A549 (cell line): Measurements from ENCODE around the gene ADAMTSL4. TPM values are rescaled to one million over a fixed set of nuclear protein-coding genes. Genes with fewer than 3 reads are reported as not detected.
A peak's percentile ranks its signal among the peaks of the same experiment; 100 is the strongest.

Experiments
- ATAC-seq, 2 experiments: fragments of 200-7000 bp in 1 of 2; fragments of >200 bp in 1 of 2; cut with Nextera tagmentation in 1 of 2; cut with Tn5 transposase in 1 of 2; 3 replicates each; pipeline versions ENCODE4 v1.8.0 to v1.9.1; 2018 to 2020; ENCODE audit warnings: mild to moderate bottlenecking in 1 of 2, moderate library complexity in 1 of 2
- CTCF ChIA-PET: fragments of 300-600 bp; sonication (Branson Sonifier 250); formaldehyde crosslinking; extraction: SDS; loops from one replicate; lab custom pipeline; 2021; ENCODE audit warnings: antibody characterized with exemption, inconsistent platforms; lab: Yijun Ruan, JAX
- POLR2A ChIA-PET: fragments of 350-600 bp; formaldehyde crosslinking; extraction: SDS; loops from one replicate; lab custom pipeline; 2021; ENCODE audit warnings: antibody characterized with exemption, inconsistent platforms; lab: Yijun Ruan, JAX
- DNase-seq, 2 experiments: peaks; one replicate each; pipeline versions ENCODE4 v3.0.0 to v3.0.0-alpha.2; 2011 to 2016; ENCODE audit warnings: low read depth in 1 of 2, low spot score in 1 of 2
- FAIRE-seq: peaks from 2 replicates; lab custom pipeline; 2011; peaks lifted over from hg19 to GRCh38; lab: Jason Lieb, UNC
- H3K27ac ChIP-seq, 2 experiments: fragments of >200 bp; sonication (Bioruptor Twin); formaldehyde crosslinking; 3 replicates each; pipeline ENCODE4 v1.5.1; 2016 to 2017
- H3K4me1 ChIP-seq: fragments of >200 bp; sonication (Bioruptor Twin); formaldehyde crosslinking; 3 replicates; pipeline ENCODE4 v1.6.1; 2016
- H3K4me2 ChIP-seq: fragments of >200 bp; sonication (Bioruptor Twin); formaldehyde crosslinking; 3 replicates; pipeline ENCODE4 v1.6.1; 2016
- H3K4me3 ChIP-seq: fragments of >200 bp; sonication (Bioruptor Twin); formaldehyde crosslinking; 3 replicates; pipeline ENCODE4 v1.5.1; 2016
- H3K9me3 ChIP-seq: fragments of >200 bp; sonication (Bioruptor Twin); formaldehyde crosslinking; 3 replicates; pipeline ENCODE4 v1.6.1; 2016
- CBX2 ChIP-seq: fragments of 200-600 bp; sonication (generic); IDR thresholded peaks from 2 replicates; pipeline ENCODE4 v1.6.1; 2016; ENCODE audit warnings: low read depth, mild to moderate bottlenecking, borderline replicate concordance
- ELK1 ChIP-seq: fragments of 150-350 bp; IDR thresholded peaks from 2 replicates; pipeline ENCODE4 v1.6.1; 2014; ENCODE audit warnings: low read depth, mild to moderate bottlenecking, low read length
- ESRRA ChIP-seq: fragments of 150-350 bp; IDR thresholded peaks from 2 replicates; pipeline ENCODE4 v1.6.1; 2014; ENCODE audit warnings: mild to moderate bottlenecking, low read length, borderline replicate concordance
- FOSB ChIP-seq: fragments of 250-450 bp; sonication (Bioruptor Pico); IDR thresholded peaks from 2 replicates; pipeline ENCODE4 v1.5.0; 2020; ENCODE audit warnings: mild to moderate bottlenecking, moderate library complexity
- FOSL2 ChIP-seq, 2 experiments: fragments of 450-650 bp in 1 of 2; fragments of >200 bp in 1 of 2; sonication (Bioruptor Twin) in 1 of 2; formaldehyde crosslinking; IDR thresholded peaks; 2 replicates each; pipeline versions ENCODE4 v1.5.0 to v1.6.1; 2016 to 2020; ENCODE audit warnings: mild to moderate bottlenecking in 1 of 2, moderate library complexity in 1 of 2
- GATA3 ChIP-seq: IDR thresholded peaks from 2 replicates; pipeline ENCODE4 v1.6.1; 2012; ENCODE audit warnings: borderline replicate concordance
- HDAC2 ChIP-seq: fragments of 200-600 bp; sonication (generic); IDR thresholded peaks from 2 replicates; pipeline ENCODE4 v1.6.1; 2016
- HOXB13 ChIP-seq: fragments of 250-450 bp; sonication (Bioruptor Pico); IDR thresholded peaks from 2 replicates; pipeline ENCODE4 v1.5.0; 2020; ENCODE audit warnings: low read depth, mild to moderate bottlenecking, moderate library complexity
- JUN ChIP-seq, 2 experiments: fragments of >200 bp; sonication (Bioruptor Twin); formaldehyde crosslinking; IDR thresholded peaks; 2 replicates in 1 of 2; 3 replicates in 1 of 2; pipeline ENCODE4 v1.6.1; 2016 to 2017
- NFE2L2 ChIP-seq: fragments of 150-350 bp; conservative IDR thresholded peaks from 2 replicates; pipeline ENCODE4 v1.6.1; 2014; ENCODE audit warnings: low read length
- POLR2A ChIP-seq: IDR thresholded peaks from 2 replicates; pipeline ENCODE4 v1.6.1; 2012; ENCODE audit warnings: mild to moderate bottlenecking, low read length
- WGBS: methylation state at CpG from one replicate; pipeline ENCODE4 v1.1.6; 2017; ENCODE audit errors: missing lambda C conversion rate; 5-methylcytosine and 5-hydroxymethylcytosine counted together
- polyA minus RNA-seq: library from RNA; depleted of rRNA, polyadenylated mRNA; stranded (reverse); fragments of >200 nt; gene quantifications from 2 replicates; pipeline ENCODE4 v1.2.3, GENCODE V29; 2011; rRNA and poly(A)+ RNA removed
- polyA plus RNA-seq, 4 experiments: library from polyadenylated mRNA; depleted of rRNA in 3 of 4; stranded (reverse); fragments of >200 nt; fragmentation: RNase III in 1 of 4; extraction: RNeasy Plus Mini Kit Qiagen cat#74134 plus additional on column Dnase treatment in 1 of 4; gene quantifications; 2 replicates in 3 of 4; 3 replicates in 1 of 4; pipeline ENCODE4 v1.2.3, GENCODE V29; 2011 to 2017
- TF ChIP-seq, protein P1 (sequence below): fragments of 250-450 bp; sonication (Bioruptor Pico); IDR thresholded peaks from 2 replicates; pipeline ENCODE4 v1.5.0; 2020; ENCODE audit warnings: low read depth, mild to moderate bottlenecking, moderate library complexity
- TF ChIP-seq, protein P2 (sequence below): fragments of >200 bp; sonication (Bioruptor Twin); formaldehyde crosslinking; IDR thresholded peaks from 3 replicates; pipeline ENCODE4 v1.5.1; 2016
- TF ChIP-seq, protein P3 (sequence below): IDR thresholded peaks from 2 replicates; pipeline ENCODE4 v1.6.1; 2012; ENCODE audit warnings: low read depth, borderline replicate concordance
- TF ChIP-seq, protein P4 (sequence below): IDR thresholded peaks from 2 replicates; pipeline ENCODE4 v1.6.1; 2012
- TF ChIP-seq, protein P5 (sequence below): IDR thresholded peaks from 2 replicates; pipeline ENCODE4 v1.6.1; 2012
- TF ChIP-seq, protein P6 (sequence below): fragments of >200 bp; sonication (Bioruptor Twin); formaldehyde crosslinking; IDR thresholded peaks from 3 replicates; pipeline ENCODE4 v1.6.1; 2016

Gene ADAMTSL4
- polyA plus RNA-seq (2011; rRNA removed): 1.3 and 1.8 TPM in 2 replicates
- 3.1 and 3.6 TPM in 2 replicates for polyA plus RNA-seq (2012; cell fraction: cytosol; rRNA removed)
- polyA plus RNA-seq (2012; cell fraction: nucleus; rRNA removed): 15.6 and 15.8 TPM in 2 replicates
- 1.3 to 2.0 TPM (median 1.5 TPM) in 3 replicates for polyA plus RNA-seq (2017; fragmentation: RNase III; extraction: RNeasy Plus Mini Kit Qiagen cat#74134 plus additional on column Dnase treatment)
- polyA minus RNA-seq: 0.54 and 1.2 TPM in 2 replicates

GRCh38 chr1:150548632-150549495 is at the start of gene ADAMTSL4:
ADAMTSL4 (plus strand) TSS chr1:150549408; CDS start chr1:150552289, 2,881 bp downstream.
- FAIRE-seq: no peak
- DNase-seq: peak; percentile 80

DNA sequence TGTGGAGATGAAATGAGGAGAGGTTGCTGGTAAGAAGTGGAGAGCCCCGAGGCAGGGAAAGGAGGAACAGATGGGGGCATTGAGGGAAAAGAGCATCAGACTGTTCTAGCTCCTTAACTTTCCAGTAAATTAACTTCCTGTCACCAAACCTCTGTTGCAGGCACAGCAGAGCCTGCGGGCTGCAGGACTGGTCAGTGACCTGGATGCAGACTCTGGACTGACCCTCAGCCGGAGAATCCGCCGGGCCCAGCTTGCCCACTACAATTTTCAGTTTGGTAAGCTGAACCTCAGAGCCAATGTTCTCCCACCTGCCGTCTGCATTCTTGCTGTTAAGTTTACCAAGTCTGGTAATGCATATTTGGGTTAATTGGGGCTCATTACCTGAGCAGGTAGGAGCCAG is 43.8 kb upstream of the ADAMTSL4 start:
- Histone ChIP-seq H3K9me3 (no peaks in the 10 kb centered on the region), H3K27ac (no peak overlapping the region), H3K4me2 (no peak overlapping the region), H3K4me1 (peaks cover 7% of the 10 kb centered on the region), H3K4me3 (no peak overlapping the region)
- CTCF ChIA-PET: interaction anchor here (1.3 to 2.6 kb wide), 4 partner anchors 8 to 36 kb away, joined by 3 to 16 read pairs (median 8); partner anchors contain the start of gene FALEC
- FAIRE-seq (no peak), DNase-seq (no peak), ATAC-seq (no peak)
- whole genome bisulfite sequencing: 85% methylated on average over 6 of the region's 6 CpGs
- TF ChIP-seq FOSB (CRISPR knock-in tag) (no peak), CBX2 (no peak), JUN (IDR thresholded peaks at IDR 0.05) (no peak)
- POLR2A ChIA-PET: interaction anchor here (1.4 kb wide), 1 partner anchor 10 kb away, joined by 4 read pairs; the partner anchor contains the start of gene FALEC

More at GRCh38 chr1:150548632-150549495, at the start of gene ADAMTSL4:
- POLR2A ChIA-PET: interaction anchor here (0.7 to 2.4 kb wide), 6 partner anchors 16 to 185 kb away, joined by 3 to 10 read pairs (median 4); partner anchors contain the start of genes FALEC, MCL1 and RPRD2
- CTCF ChIA-PET: interaction anchor here (0.5 to 6.1 kb wide), 8 partner anchors 10 to 293 kb away, joined by 3 to 102 read pairs (median 6); no protein-coding TSS in a partner anchor
- Histone ChIP-seq H3K4me1 (peaks cover 17% of the 10 kb centered on the region), H3K4me2 (peak within 1 kb of the TSS; percentile 78), H3K27ac (peak within 1 kb of the TSS; percentile 75 to 92), H3K4me3 (peak within 1 kb of the TSS; percentile 53), H3K9me3 (no peaks in the 10 kb centered on the region)
- TF ChIP-seq POLR2A (peak; percentile 36), FOSB (CRISPR knock-in tag) (no peak), HOXB13 (CRISPR knock-in tag) (0 out of 2 replicates have a peak, but pooled peaks have one; percentile 52), GATA3 (no peak), HDAC2 (0 out of 2 replicates have a peak, but pooled peaks have one; percentile 18), JUN (IDR thresholded peaks at IDR 0.05) (peak in 1 of 2 experiments; percentile 77; a peak in 2 of 5 replicates), ESRRA (no peak)
- TF ChIP-seq, protein P1, sequence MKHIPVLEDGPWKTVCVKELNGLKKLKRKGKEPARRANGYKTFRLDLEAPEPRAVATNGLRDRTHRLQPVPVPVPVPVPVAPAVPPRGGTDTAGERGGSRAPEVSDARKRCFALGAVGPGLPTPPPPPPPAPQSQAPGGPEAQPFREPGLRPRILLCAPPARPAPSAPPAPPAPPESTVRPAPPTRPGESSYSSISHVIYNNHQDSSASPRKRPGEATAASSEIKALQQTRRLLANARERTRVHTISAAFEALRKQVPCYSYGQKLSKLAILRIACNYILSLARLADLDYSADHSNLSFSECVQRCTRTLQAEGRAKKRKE: no peak
- TF ChIP-seq, protein P2, sequence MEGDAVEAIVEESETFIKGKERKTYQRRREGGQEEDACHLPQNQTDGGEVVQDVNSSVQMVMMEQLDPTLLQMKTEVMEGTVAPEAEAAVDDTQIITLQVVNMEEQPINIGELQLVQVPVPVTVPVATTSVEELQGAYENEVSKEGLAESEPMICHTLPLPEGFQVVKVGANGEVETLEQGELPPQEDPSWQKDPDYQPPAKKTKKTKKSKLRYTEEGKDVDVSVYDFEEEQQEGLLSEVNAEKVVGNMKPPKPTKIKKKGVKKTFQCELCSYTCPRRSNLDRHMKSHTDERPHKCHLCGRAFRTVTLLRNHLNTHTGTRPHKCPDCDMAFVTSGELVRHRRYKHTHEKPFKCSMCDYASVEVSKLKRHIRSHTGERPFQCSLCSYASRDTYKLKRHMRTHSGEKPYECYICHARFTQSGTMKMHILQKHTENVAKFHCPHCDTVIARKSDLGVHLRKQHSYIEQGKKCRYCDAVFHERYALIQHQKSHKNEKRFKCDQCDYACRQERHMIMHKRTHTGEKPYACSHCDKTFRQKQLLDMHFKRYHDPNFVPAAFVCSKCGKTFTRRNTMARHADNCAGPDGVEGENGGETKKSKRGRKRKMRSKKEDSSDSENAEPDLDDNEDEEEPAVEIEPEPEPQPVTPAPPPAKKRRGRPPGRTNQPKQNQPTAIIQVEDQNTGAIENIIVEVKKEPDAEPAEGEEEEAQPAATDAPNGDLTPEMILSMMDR: no peak; the same call in 2 of the 3 replicates
- TF ChIP-seq, protein P3, sequence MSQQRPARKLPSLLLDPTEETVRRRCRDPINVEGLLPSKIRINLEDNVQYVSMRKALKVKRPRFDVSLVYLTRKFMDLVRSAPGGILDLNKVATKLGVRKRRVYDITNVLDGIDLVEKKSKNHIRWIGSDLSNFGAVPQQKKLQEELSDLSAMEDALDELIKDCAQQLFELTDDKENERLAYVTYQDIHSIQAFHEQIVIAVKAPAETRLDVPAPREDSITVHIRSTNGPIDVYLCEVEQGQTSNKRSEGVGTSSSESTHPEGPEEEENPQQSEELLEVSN: peak; percentile 77
- TF ChIP-seq, protein P4, sequence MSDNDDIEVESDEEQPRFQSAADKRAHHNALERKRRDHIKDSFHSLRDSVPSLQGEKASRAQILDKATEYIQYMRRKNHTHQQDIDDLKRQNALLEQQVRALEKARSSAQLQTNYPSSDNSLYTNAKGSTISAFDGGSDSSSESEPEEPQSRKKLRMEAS: peak; percentile 78
- 2% methylated on average over 8 of the region's 91 CpGs for WGBS
- ATAC-seq: peak; percentile 74 to 82

DNA sequence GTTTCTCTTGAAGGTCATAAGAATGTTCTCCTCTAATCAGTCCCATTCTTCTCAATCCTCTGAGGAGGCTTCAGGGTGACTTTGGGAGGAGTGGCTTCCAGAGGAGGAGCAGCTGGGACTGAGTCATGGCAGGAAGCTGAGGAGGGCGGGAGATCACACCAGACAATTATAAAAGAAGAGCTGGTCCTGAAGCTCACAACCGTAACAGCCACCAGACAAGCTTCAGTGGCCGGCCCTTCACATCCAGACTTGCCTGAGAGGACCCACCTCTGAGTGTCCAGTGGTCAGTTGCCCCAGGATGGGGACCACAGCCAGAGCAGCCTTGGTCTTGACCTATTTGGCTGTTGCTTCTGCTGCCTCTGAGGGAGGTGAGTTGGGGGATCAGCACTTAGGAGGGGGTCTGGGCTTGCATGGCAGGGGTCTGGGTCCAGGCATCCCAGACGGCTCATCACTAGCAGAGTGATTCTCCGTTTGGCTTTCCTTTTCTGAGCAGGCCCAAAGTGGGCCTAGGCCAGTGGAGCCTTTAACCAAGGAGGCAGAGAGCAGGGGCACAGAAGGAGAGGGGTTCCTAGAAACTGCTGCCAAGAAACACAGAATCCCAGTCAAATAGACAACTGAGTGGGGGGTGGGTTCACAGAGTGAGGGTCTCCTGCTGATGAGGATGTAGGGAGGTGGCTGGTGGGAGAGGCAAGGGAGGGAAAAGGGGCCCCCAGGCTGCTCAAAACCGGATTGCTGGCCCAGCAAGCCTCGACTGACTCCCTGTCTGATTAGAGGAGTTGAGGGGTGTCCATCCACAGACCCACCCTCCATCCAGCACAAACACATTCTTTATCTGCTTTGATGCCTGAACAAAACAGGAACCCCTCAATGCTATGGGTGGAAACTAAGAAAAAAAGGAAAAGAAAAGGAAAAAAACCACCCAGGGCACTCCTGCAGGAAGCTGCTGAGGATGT is 41.0 kb upstream of the ADAMTSL4 start, which contains the start of gene ECM1:
Gene ECM1 (plus strand): TSS at position 198 of the 953 bp plus-strand sequence. CDS start 101 bp downstream, at position 299.
- WGBS: 58% methylated on average over 7 of the region's 7 CpGs
- POLR2A ChIA-PET: interaction anchor here (1.0 kb wide), 1 partner anchor 21 kb away, joined by 3 read pairs; no protein-coding TSS in a partner anchor
- Histone ChIP-seq H3K4me2 (peak within 1 kb of the TSS; percentile 35; the same call in 1 of the 3 replicates), H3K9me3 (no peaks in the 10 kb centered on the region), H3K27ac (peak within 1 kb of the TSS in 1 of 2 experiments; percentile 56; a peak in 3 of 6 replicates), H3K4me3 (no peak within 1 kb of the TSS), H3K4me1 (peaks cover 9% of the 10 kb centered on the region)
- peak; percentile 33 to 59 for DNase-seq
- no peak for FAIRE-seq
- ATAC-seq: peak; percentile 64 to 74; a peak in 5 of 6 replicates
- CTCF ChIA-PET: interaction anchor here (1.4 to 12.4 kb wide), 4 partner anchors 9 to 24 kb away, joined by 5 to 114 read pairs (median 6); no protein-coding TSS in a partner anchor
- TF ChIP-seq, protein P3: no peak
- TF ChIP-seq ELK1 (no peak), FOSL2 (IDR thresholded peaks at IDR 0.05) (no peak), FOSL2 (CRISPR knock-in tag; IDR thresholded peaks at IDR 0.05) (0 out of 2 replicates have a peak, but pooled peaks have one; percentile 19), NFE2L2 (no peak)
- TF ChIP-seq, protein P5, sequence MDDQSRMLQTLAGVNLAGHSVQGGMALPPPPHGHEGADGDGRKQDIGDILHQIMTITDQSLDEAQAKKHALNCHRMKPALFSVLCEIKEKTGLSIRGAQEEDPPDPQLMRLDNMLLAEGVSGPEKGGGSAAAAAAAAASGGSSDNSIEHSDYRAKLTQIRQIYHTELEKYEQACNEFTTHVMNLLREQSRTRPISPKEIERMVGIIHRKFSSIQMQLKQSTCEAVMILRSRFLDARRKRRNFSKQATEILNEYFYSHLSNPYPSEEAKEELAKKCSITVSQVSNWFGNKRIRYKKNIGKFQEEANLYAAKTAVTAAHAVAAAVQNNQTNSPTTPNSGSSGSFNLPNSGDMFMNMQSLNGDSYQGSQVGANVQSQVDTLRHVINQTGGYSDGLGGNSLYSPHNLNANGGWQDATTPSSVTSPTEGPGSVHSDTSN: no peak
- TF ChIP-seq, protein P6, sequence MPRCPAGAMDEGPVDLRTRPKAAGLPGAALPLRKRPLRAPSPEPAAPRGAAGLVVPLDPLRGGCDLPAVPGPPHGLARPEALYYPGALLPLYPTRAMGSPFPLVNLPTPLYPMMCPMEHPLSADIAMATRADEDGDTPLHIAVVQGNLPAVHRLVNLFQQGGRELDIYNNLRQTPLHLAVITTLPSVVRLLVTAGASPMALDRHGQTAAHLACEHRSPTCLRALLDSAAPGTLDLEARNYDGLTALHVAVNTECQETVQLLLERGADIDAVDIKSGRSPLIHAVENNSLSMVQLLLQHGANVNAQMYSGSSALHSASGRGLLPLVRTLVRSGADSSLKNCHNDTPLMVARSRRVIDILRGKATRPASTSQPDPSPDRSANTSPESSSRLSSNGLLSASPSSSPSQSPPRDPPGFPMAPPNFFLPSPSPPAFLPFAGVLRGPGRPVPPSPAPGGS: no peak
